HG03342 (cell line): ENCODE data around the gene RMI2.

ENCODE experiments used
- ATAC-seq: cut with Tn5 transposase; IDR thresholded peaks from one replicate; pipeline ENCODE4 v1.9.1; 2021; ENCODE audit warnings: mild to moderate bottlenecking, moderate library complexity; ENCODE audit not compliant: unreplicated experiment

The RMI2 gene

GRCh38 chr16:11327277-11328171 lies 17.7 kb upstream of the RMI2 start:
- ATAC-seq = peak; percentile 36

GRCh38 chr16:11328172-11329070 lies 16.8 kb upstream of the RMI2 start:
- peak; percentile 71 for ATAC-seq

DNA sequence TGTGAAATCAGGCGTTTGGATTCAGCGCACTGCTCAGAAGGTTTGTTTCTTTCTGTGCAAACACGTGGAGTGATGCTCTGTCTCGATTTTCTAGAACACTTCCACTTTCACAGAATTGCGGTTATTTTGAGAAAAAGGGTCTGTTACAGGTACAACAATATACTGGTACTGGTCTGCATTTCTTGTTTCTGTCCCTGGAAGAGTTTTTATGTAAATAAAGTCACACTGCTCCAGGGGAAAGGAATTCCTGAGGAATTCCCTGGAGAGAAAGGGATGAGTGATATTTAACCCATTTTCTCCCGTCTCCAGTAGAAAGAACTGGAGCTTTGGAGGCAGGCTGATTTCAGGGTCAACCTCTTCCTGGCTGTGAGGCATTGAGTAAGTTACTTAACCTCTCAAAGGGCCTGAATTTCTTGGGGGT lies 16.2 kb upstream of the RMI2 start:
- ATAC-seq = no peak

- ATAC-seq = no peak
These were observed 15.4 kb upstream of the RMI2 start for GRCh38 chr16:11329891-11330290.

DNA sequence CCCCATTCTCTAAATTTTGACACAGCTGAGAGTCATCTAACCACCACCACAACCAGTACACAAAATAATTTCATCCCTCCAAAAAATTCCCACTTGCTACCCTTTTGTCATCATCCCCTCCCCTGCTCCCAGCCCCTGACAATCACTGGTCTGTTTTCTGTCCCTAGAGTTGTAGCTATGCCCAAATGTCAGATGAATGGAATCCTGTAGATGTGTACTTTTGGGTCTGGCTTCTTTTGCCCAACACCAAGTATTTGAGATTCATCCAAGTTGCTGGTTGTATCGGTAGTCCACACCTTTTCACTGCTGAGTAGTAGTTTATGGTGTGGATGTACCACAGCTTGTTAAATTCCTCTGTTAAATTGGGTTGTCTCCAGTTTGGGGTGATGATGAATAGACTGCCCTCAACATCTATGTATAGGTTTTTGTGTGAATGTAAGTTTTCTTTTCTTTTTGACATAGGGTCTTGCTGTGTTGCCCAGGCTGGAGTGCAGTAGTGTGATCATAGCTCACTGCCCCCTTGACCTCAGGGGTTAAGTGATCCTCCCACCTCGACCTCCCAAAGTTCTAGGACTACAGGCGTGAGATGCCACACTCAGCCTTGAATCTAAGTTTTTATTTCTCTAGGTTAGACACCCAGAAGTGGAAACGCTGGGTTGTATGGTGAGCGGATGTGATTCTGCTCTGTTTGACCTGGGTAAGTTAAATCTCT lies 14.6 kb upstream of the RMI2 start:
- ATAC-seq = no peak

DNA sequence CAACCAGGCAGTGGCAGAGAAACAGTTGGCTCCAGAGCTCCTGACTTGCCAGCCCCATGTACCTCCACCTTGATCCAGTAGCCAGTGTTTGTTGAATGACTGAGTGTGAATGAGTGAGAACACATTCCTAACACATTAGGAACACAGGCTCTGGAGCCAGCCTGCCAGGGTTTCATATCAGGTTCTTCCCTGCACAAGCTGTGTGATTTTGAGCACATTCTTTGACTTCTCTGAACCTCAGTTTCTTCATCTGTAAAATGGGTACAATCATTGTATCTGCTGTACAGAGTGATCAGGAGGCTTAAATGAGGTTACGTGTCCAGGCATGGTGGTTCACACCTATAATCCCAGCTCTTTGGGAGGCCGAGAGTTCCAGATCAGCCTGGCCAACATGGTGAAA lies 13.3 kb upstream of the RMI2 start:
- no peak for ATAC-seq

- no peak for ATAC-seq
These were observed 12.2 kb upstream of the RMI2 start for GRCh38 chr16:11333010-11333409.

GRCh38 chr16:11333702-11334101 lies 11.6 kb upstream of the RMI2 start:
- ATAC-seq = no peak

- no peak for ATAC-seq
These were observed 10.3 kb upstream of the RMI2 start for GRCh38 chr16:11334831-11335404.

DNA sequence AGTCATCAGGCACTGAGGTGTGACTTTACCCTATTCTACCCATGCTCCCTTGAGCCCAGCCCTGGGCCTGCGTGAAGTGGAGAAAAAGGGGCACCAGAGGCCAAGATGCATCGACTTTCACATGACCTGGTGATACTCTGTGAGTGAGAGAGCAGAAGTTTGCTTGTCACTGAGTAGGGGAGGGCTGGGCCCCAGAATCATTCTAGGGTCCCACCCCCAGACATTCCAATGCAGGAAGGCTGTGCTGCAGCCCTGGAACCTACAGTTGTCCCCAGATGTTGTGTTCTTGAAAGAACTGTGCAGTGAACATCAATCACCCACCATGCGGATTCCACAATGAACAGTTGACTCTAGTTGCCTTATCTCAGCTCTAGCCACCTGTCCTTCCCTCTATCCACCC lies 6.2 kb upstream of the RMI2 start:
- no peak for ATAC-seq

DNA sequence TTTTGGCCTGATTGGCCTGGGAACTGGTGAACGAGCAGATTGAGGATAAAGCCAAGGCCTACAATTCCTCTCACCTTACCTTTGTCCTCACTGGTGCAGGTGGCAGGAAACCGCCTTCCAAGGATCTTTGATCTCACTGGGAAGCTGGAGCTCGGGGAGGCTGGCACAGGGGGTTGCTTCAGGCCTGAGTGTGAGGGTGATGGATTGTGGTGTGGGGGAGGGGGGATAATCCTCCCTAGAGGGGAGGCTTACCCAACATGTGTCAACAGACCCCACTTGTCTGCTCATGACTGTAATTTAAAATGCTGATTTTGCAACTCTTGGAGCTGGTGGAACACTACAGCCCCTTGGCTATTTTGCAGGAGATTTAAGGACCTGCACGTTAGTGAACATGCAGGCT lies 4.5 kb upstream of the RMI2 start:
- no peak for ATAC-seq

DNA sequence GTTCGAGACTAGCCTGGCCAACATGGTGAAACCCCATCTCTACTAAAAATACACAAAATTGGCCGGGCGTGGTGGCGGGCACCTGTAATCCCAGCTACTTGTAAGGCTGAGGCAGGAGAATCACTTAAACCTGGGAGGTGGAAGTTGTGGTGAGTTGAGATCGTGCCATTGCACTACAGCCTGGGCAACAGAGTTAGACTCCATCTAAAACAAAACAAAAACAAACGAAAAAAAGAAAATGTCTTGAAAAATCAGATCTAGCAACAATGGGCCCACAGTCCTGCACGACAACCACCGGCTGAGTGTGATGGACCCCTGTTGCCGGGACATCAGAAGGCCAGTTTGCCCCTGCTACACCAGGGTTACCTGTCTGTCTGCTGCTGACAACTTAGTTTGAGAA lies 3.9 kb upstream of the RMI2 start:
- ATAC-seq = no peak

- no peak for ATAC-seq
These were observed 3.0 kb upstream of the RMI2 start for GRCh38 chr16:11342021-11342855.

GRCh38 chr16:11346700-11347319 lies 1.6 kb downstream of the RMI2 start:
- no peak for ATAC-seq

DNA sequence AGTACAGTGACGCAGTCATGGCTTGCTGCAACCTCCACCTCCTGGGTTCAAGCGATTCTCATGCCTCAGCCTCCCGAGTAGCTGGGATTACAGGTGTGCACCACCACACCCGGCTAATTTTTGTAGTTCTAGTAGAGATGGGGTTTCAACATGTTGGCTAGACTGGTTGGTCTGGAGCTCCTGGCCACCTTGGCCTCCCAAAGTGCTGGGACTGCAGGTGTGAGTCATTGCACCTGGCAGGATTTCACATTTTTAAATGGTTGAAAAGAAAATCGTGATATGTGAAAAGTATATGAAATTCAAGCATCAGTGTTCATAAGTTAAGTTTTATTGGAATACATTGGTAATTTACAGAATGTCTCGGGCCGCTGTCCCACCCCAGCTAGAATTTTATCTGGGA lies 2.6 kb downstream of the RMI2 start:
- ATAC-seq = no peak

DNA sequence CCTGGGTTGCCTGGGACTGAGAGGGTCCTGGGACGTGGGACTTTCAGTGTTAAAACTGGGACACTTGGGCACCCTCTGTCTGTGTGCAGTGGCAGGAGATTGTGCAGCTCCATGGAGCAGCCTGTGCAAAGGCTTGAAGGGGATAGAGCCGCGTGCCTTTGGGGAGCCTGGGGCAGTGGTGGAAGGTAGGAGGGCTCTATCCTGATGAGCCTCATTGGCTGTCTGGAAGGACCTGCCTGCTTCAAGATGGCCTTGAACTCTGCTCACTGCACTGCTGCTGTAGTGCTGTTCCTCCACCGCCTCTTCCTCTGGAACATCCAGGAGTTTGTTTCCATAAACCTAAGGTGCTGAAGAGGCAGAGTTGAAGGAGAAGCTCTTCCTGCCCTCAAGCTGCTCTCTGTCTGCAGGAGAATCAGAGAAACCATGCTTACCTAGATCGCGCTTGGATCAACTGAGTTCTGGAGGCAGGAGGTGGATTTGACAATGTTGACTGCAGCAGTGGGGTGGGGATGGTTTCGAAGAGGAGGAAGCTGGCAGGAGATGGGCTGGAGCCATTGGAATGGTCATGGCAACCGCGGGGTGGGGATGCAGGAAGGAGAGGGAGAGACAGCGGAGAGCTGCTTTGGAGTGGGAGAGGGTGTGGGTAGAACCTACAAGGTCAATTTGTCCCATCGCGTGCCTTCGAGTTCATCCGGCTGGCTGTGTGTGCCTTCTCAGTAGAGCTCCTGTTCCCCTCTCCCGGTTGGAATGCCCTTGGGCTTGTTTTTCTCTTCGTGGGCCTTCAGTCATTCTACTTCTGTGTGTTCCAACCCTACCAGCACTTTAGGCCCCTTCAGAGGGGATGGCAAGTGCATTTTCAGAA lies 3.7 kb downstream of the RMI2 start:
- ATAC-seq = no peak

DNA sequence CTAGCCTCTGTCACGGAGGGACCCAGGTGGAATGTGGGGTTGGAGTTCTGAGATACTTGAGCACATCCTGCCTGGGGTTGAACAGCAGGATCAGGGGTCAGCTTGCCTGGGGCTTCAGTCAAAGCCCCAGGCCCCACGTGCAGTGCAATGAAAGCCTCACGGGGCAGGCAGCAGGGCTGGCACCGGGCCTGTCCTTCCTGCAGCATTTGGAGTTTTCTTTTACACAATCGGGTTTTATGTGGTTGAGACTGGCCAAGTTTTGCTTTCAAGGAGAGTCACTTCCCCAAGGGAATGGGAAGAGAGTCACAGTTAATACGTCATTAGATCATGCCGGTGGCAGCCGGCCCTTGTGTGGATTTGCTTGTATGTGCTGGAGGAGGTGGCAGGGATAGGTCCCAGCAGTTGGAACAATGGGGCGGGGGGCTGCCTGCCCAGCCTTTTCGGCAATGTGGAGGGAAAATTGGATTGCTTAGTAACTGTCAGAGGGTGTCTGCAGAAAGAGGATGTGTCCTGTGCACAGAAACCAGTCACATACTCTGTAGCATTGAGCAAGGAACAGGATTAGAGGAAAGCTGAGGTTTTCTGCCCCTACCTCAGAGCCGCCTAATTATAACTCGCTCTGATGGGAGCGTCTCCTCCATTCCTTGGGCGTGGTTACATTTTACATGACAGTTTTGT lies 4.5 kb downstream of the RMI2 start:
- ATAC-seq = no peak

- ATAC-seq = no peak
These were observed 5.3 kb downstream of the RMI2 start for GRCh38 chr16:11350519-11350918.
